ENCODE data around the gene TMEM200A. TPM values are rescaled to one million over a fixed set of nuclear protein-coding genes. Genes with fewer than 3 reads are reported as not detected.

The TMEM200A gene
- 2.7 and 2.8 TPM in 2 replicates for polyA plus RNA-seq (2013)

- H4K12ac ChIP-seq (ENCODE audit: low read depth, low read length): no peak within 1 kb of the TSS
- H3K27me3 ChIP-seq (ENCODE audit: insufficient read depth, low read length): peaks cover 5% of the 10 kb centered on the region
- H3K79me2 ChIP-seq (ENCODE audit: control insufficient read depth, insufficient read depth, low read length, poor library complexity): no peaks in the 10 kb centered on the region
- H3K79me1 ChIP-seq (ENCODE audit: low read length): no peaks in the 10 kb centered on the region
- H4K91ac ChIP-seq (ENCODE audit: low read depth, low read length): peak within 1 kb of the TSS; percentile 39
- H3K36me3 ChIP-seq (ENCODE audit: control insufficient read depth in 1 of 2, insufficient read depth in 2 of 2, low read length in 2 of 2): no peaks in the 10 kb centered on the region
- H3K4me3 ChIP-seq (ENCODE audit: low read depth, low read length): peak within 1 kb of the TSS; percentile 79
- peak within 1 kb of the TSS; percentile 44 for H3K9ac ChIP-seq (ENCODE audit: low read length)
- H2BK12ac ChIP-seq (ENCODE audit: low read length): no peak within 1 kb of the TSS
- H3K18ac ChIP-seq (ENCODE audit: low read length): no peak within 1 kb of the TSS
- WGBS (ENCODE audit: extremely low coverage, insufficient coverage, insufficient read length): no CpG with 5 or more reads among the region's 84 CpGs
- peak; percentile 18 to 60 for DNase-seq
- H3K14ac ChIP-seq (ENCODE audit: low read length): no peak within 1 kb of the TSS
- H3K27ac ChIP-seq (ENCODE audit: low read depth, low read length): no peak within 1 kb of the TSS
- H3K4me1 ChIP-seq (ENCODE audit: control insufficient read depth in 1 of 2, insufficient read depth in 2 of 2, low read length in 2 of 2): peaks cover 0 to 5% of the 10 kb centered on the region in 2 experiments
- no peak within 1 kb of the TSS for H2BK120ac ChIP-seq (ENCODE audit: insufficient read depth, low read length, poor library complexity)
- no peak within 1 kb of the TSS for H3K23ac ChIP-seq (ENCODE audit: low read length)
- H2BK5ac ChIP-seq (ENCODE audit: low read depth, low read length, poor library complexity): no peak within 1 kb of the TSS
- H4K8ac ChIP-seq (ENCODE audit: low read depth, low read length): no peak within 1 kb of the TSS
- H3K4ac ChIP-seq (ENCODE audit: low read depth, low read length): no peak within 1 kb of the TSS
- no peak within 1 kb of the TSS for H2AK5ac ChIP-seq (ENCODE audit: low read length)
- H2AFZ ChIP-seq (ENCODE audit: insufficient read depth, low read length, poor library complexity): peak within 1 kb of the TSS; percentile 17
- no peaks in the 10 kb centered on the region for H3K9me3 ChIP-seq (ENCODE audit: insufficient read depth, low read depth, low read length)
- peak within 1 kb of the TSS; percentile 88 for H3K4me2 ChIP-seq (ENCODE audit: low read length)
These were observed at the start of gene TMEM200A for GRCh38 chr6:130365166-130366106. Gene TMEM200A, plus strand, starts transcription at chr6:130366017. Its CDS starts 74,406 bp downstream, at chr6:130440423.

- Histone ChIP-seq H3K9me3 (ENCODE audit: insufficient read depth, low read depth, low read length) (no peaks in the 10 kb centered on the region), H2AK5ac (ENCODE audit: low read length) (no peak overlapping the region), H3K14ac (ENCODE audit: low read length) (no peak overlapping the region), H2AFZ (ENCODE audit: insufficient read depth, low read length, poor library complexity) (no peak overlapping the region), H4K91ac (ENCODE audit: low read depth, low read length) (no peak overlapping the region), H3K4me3 (ENCODE audit: low read depth, low read length) (no peak overlapping the region), H4K12ac (ENCODE audit: low read depth, low read length) (no peak overlapping the region), H3K23ac (ENCODE audit: low read length) (no peak overlapping the region), H3K79me1 (ENCODE audit: low read length) (no peaks in the 10 kb centered on the region), H3K4me2 (ENCODE audit: low read length) (no peak overlapping the region), H3K18ac (ENCODE audit: low read length) (no peak overlapping the region), H3K27ac (ENCODE audit: low read depth, low read length) (no peak overlapping the region), H3K9ac (ENCODE audit: low read length) (no peak overlapping the region), H3K4ac (ENCODE audit: low read depth, low read length) (no peak overlapping the region), H4K8ac (ENCODE audit: low read depth, low read length) (no peak overlapping the region), H3K79me2 (ENCODE audit: control insufficient read depth, insufficient read depth, low read length, poor library complexity) (no peaks in the 10 kb centered on the region), H2BK120ac (ENCODE audit: insufficient read depth, low read length, poor library complexity) (no peak overlapping the region), H2BK5ac (ENCODE audit: low read depth, low read length, poor library complexity) (no peak overlapping the region), H2BK12ac (ENCODE audit: low read length) (no peak overlapping the region), H3K27me3 (ENCODE audit: insufficient read depth, low read length) (no peaks in the 10 kb centered on the region), H3K4me1 (ENCODE audit: control insufficient read depth in 1 of 2, insufficient read depth in 2 of 2, low read length in 2 of 2) (no peaks in the 10 kb centered on the region), H3K36me3 (ENCODE audit: control insufficient read depth in 1 of 2, insufficient read depth in 2 of 2, low read length in 2 of 2) (no peaks in the 10 kb centered on the region)
- DNase-seq: peak in 1 of 2 donors; percentile 3
- WGBS (ENCODE audit: extremely low coverage, insufficient coverage, insufficient read length): no CpG with 5 or more reads among the region's 2 CpGs
These were observed 44.9 kb upstream of the TMEM200A start for GRCh38 chr6:130320908-130321307.

- WGBS (ENCODE audit: extremely low coverage, insufficient coverage, insufficient read length): no CpG with 5 or more reads among the region's 3 CpGs
- H2AK5ac ChIP-seq (ENCODE audit: low read length): no peak overlapping the region
- no peaks in the 10 kb centered on the region for H3K79me1 ChIP-seq (ENCODE audit: low read length)
These were observed 43.0 kb upstream of the TMEM200A start for GRCh38 chr6:130322673-130323268.

GRCh38 chr6:130324657-130325056 lies 41.2 kb upstream of the TMEM200A start:
- H2BK12ac ChIP-seq (ENCODE audit: low read length): no peak overlapping the region
- H3K27ac ChIP-seq (ENCODE audit: low read depth, low read length): no peak overlapping the region
- no peak overlapping the region for H2AK5ac ChIP-seq (ENCODE audit: low read length)
- H2BK5ac ChIP-seq (ENCODE audit: low read depth, low read length, poor library complexity): no peak overlapping the region
- H3K23ac ChIP-seq (ENCODE audit: low read length): no peak overlapping the region
- H3K14ac ChIP-seq (ENCODE audit: low read length): no peak overlapping the region
- no peaks in the 10 kb centered on the region for H3K4me1 ChIP-seq (ENCODE audit: control insufficient read depth in 1 of 2, insufficient read depth in 2 of 2, low read length in 2 of 2)
- H3K79me2 ChIP-seq (ENCODE audit: control insufficient read depth, insufficient read depth, low read length, poor library complexity): no peaks in the 10 kb centered on the region
- H3K9ac ChIP-seq (ENCODE audit: low read length): no peak overlapping the region
- no peak overlapping the region for H4K91ac ChIP-seq (ENCODE audit: low read depth, low read length)
- H3K4ac ChIP-seq (ENCODE audit: low read depth, low read length): no peak overlapping the region
- WGBS (ENCODE audit: extremely low coverage, insufficient coverage, insufficient read length): no CpG with 5 or more reads among the region's 4 CpGs
- H4K12ac ChIP-seq (ENCODE audit: low read depth, low read length): no peak overlapping the region
- no peak overlapping the region for H3K4me3 ChIP-seq (ENCODE audit: low read depth, low read length)
- H3K9me3 ChIP-seq (ENCODE audit: insufficient read depth, low read depth, low read length): no peaks in the 10 kb centered on the region
- H3K4me2 ChIP-seq (ENCODE audit: low read length): no peak overlapping the region
- no peak overlapping the region for H3K18ac ChIP-seq (ENCODE audit: low read length)
- no peak overlapping the region for H2BK120ac ChIP-seq (ENCODE audit: insufficient read depth, low read length, poor library complexity)
- H3K27me3 ChIP-seq (ENCODE audit: insufficient read depth, low read length): no peaks in the 10 kb centered on the region
- no peaks in the 10 kb centered on the region for H3K36me3 ChIP-seq (ENCODE audit: control insufficient read depth in 1 of 2, insufficient read depth in 2 of 2, low read length in 2 of 2)
- H3K79me1 ChIP-seq (ENCODE audit: low read length): no peaks in the 10 kb centered on the region
- peak; percentile 13 to 57 for DNase-seq
- no peak overlapping the region for H2AFZ ChIP-seq (ENCODE audit: insufficient read depth, low read length, poor library complexity)
- H4K8ac ChIP-seq (ENCODE audit: low read depth, low read length): no peak overlapping the region

More at GRCh38 chr6:130322673-130323268, 43.0 kb upstream of the TMEM200A start:
- Histone ChIP-seq H3K36me3 (ENCODE audit: control insufficient read depth in 1 of 2, insufficient read depth in 2 of 2, low read length in 2 of 2) (no peaks in the 10 kb centered on the region), H4K12ac (ENCODE audit: low read depth, low read length) (no peak overlapping the region), H4K8ac (ENCODE audit: low read depth, low read length) (no peak overlapping the region), H3K27me3 (ENCODE audit: insufficient read depth, low read length) (no peaks in the 10 kb centered on the region), H3K18ac (ENCODE audit: low read length) (no peak overlapping the region), H3K4me1 (ENCODE audit: control insufficient read depth in 1 of 2, insufficient read depth in 2 of 2, low read length in 2 of 2) (no peaks in the 10 kb centered on the region), H3K4me3 (ENCODE audit: low read depth, low read length) (no peak overlapping the region), H2BK12ac (ENCODE audit: low read length) (no peak overlapping the region), H2BK5ac (ENCODE audit: low read depth, low read length, poor library complexity) (no peak overlapping the region), H3K4ac (ENCODE audit: low read depth, low read length) (no peak overlapping the region), H3K23ac (ENCODE audit: low read length) (no peak overlapping the region), H2BK120ac (ENCODE audit: insufficient read depth, low read length, poor library complexity) (no peak overlapping the region), H3K9ac (ENCODE audit: low read length) (no peak overlapping the region), H3K9me3 (ENCODE audit: insufficient read depth, low read depth, low read length) (no peaks in the 10 kb centered on the region), H3K14ac (ENCODE audit: low read length) (no peak overlapping the region), H2AFZ (ENCODE audit: insufficient read depth, low read length, poor library complexity) (no peak overlapping the region), H3K4me2 (ENCODE audit: low read length) (no peak overlapping the region), H3K79me2 (ENCODE audit: control insufficient read depth, insufficient read depth, low read length, poor library complexity) (no peaks in the 10 kb centered on the region), H3K27ac (ENCODE audit: low read depth, low read length) (no peak overlapping the region), H4K91ac (ENCODE audit: low read depth, low read length) (no peak overlapping the region)
- peak; percentile 48 to 84 for DNase-seq
